GM10266 (cell line): ENCODE measurements around the gene VANGL1.

Experiments
- DNase-seq: peaks from one replicate; pipeline ENCODE4 v3.0.0; 2012; ENCODE audit errors: extremely low spot score
- CTCF ChIP-seq: IDR thresholded peaks from 2 replicates; pipeline ENCODE4 v1.5.1; 2012; ENCODE audit warnings: mild to moderate bottlenecking, low read depth; ENCODE audit not compliant: control insufficient read depth, insufficient read depth; ENCODE audit errors: missing control alignments

Gene VANGL1

GRCh38 chr1:115713906-115714305 lies 72.1 kb downstream of the VANGL1 start:
- DNase-seq: no peak
- no peak for TF ChIP-seq CTCF

- DNase-seq: no peak
- TF ChIP-seq CTCF: no peak
These were observed 72.9 kb downstream of the VANGL1 start for GRCh38 chr1:115714572-115715141.

GRCh38 chr1:115717541-115717940 lies 75.8 kb downstream of the VANGL1 start:
- TF ChIP-seq CTCF: peak; percentile 58
- DNase-seq: peak; percentile 17

- TF ChIP-seq CTCF: no peak
- DNase-seq: no peak
These were observed 76.4 kb downstream of the VANGL1 start for GRCh38 chr1:115718011-115718754.

GRCh38 chr1:115719285-115719684 lies 77.5 kb downstream of the VANGL1 start:
- no peak for TF ChIP-seq CTCF
- DNase-seq: no peak

GRCh38 chr1:115722221-115722620 lies 80.5 kb downstream of the VANGL1 start:
- no peak for TF ChIP-seq CTCF
- DNase-seq: no peak

- no peak for DNase-seq
- no peak for TF ChIP-seq CTCF
These were observed 82.0 kb downstream of the VANGL1 start for GRCh38 chr1:115723756-115724155.
